Mesothelial cell of epicardium (in vitro differentiated cells): ENCODE data around the gene CDK18. TPM values are rescaled to one million over a fixed set of nuclear protein-coding genes. Genes with fewer than 3 reads are reported as not detected.
A peak's percentile ranks its signal among the peaks of the same experiment; 100 is the strongest.

Experiments used
- DNase-seq, 2 experiments: peaks; one replicate each; pipeline ENCODE4 v3.0.0; 2021; ENCODE audit warnings: low spot score in 2 of 2; ENCODE audit not compliant: unreplicated experiment in 2 of 2
- H3K27ac Mint-ChIP-seq: 2 replicates; pipeline ENCODE4 v1.8.0; 2021; ENCODE audit warnings: mixed read lengths
- H3K27me3 Mint-ChIP-seq: 2 replicates; pipeline ENCODE4 v1.8.0; 2021; ENCODE audit warnings: low read depth, mixed read lengths
- H3K36me3 Mint-ChIP-seq: 2 replicates; pipeline ENCODE4 v1.8.0; 2021; ENCODE audit warnings: mixed read lengths
- H3K4me1 Mint-ChIP-seq: 2 replicates; pipeline ENCODE4 v1.8.0; 2021; ENCODE audit warnings: mixed read lengths
- H3K4me3 Mint-ChIP-seq: 2 replicates; pipeline ENCODE4 v1.8.0; 2021; ENCODE audit warnings: mild to moderate bottlenecking, moderate library complexity, mixed read lengths
- H3K9me3 Mint-ChIP-seq: 2 replicates; pipeline ENCODE4 v1.8.0; 2021; ENCODE audit warnings: mixed read lengths
- total RNA-seq: library from RNA; stranded (reverse); gene quantifications from 3 replicates; pipeline ENCODE4 v1.2.1, GENCODE V29; 2021
- TF ChIP-seq, protein P1 (sequence below): fragments of 200-600 bp; sonication (generic); IDR thresholded peaks from one replicate; pipeline ENCODE4 v1.5.0; 2021; ENCODE audit warnings: antibody characterized with exemption; ENCODE audit not compliant: unreplicated experiment

CDK18 gene
- total RNA-seq, 1 donor from 2014 or later: 28.7 TPM

DNA sequence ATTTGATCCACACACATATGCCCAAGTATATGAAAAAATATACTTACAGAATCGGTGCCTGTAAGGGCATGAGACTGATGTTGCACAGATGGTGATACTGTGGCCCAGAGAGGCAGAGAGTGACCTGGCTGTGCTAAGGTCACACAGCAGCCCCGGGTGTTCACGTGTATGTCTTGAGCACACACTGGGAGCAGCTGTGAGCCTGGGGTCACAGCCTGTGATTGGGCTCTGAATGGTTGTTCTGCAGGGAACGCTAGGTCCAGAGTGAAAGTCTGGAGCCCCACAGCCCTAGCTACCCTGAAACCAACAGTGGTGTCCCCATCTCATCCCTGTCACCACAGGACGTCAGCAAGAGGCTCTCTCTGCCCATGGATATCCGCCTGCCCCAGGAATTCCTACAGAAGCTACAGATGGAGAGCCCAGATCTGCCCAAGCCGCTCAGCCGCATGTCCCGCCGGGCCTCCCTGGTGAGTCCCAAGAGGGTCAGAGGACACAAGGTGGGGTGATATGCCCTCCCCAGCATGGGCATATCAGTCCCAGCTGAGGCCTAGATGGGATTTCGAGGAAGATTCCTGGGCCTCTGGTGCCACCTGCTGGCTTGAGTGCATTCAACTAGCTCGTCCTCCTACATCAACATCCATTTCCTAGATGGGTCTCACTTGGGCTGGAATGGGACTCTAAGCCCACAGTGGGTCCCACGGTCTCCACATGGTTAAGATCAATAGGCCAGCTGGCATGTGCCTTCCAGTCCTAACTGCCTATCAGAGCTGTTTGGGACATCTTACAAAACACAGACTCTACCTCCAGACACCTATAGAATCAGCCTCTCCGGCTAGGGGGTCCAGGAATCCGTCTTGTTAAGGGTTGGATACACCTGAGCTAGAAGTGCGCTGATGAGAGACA, 19.7 kb downstream of the CDK18 start:
- no peaks in the 10 kb centered on the region for H3K9me3 Mint-ChIP-seq
- H3K4me3 Mint-ChIP-seq: no peak overlapping the region
- peak in 1 of 2 experiments; percentile 82 for DNase-seq
- no peaks in the 10 kb centered on the region for H3K27me3 Mint-ChIP-seq
- TF ChIP-seq, protein P1, sequence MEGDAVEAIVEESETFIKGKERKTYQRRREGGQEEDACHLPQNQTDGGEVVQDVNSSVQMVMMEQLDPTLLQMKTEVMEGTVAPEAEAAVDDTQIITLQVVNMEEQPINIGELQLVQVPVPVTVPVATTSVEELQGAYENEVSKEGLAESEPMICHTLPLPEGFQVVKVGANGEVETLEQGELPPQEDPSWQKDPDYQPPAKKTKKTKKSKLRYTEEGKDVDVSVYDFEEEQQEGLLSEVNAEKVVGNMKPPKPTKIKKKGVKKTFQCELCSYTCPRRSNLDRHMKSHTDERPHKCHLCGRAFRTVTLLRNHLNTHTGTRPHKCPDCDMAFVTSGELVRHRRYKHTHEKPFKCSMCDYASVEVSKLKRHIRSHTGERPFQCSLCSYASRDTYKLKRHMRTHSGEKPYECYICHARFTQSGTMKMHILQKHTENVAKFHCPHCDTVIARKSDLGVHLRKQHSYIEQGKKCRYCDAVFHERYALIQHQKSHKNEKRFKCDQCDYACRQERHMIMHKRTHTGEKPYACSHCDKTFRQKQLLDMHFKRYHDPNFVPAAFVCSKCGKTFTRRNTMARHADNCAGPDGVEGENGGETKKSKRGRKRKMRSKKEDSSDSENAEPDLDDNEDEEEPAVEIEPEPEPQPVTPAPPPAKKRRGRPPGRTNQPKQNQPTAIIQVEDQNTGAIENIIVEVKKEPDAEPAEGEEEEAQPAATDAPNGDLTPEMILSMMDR: peak; percentile 76
- H3K27ac Mint-ChIP-seq: no peak overlapping the region
- no peaks in the 10 kb centered on the region for H3K36me3 Mint-ChIP-seq
- H3K4me1 Mint-ChIP-seq: peaks cover 10% of the 10 kb centered on the region

DNA sequence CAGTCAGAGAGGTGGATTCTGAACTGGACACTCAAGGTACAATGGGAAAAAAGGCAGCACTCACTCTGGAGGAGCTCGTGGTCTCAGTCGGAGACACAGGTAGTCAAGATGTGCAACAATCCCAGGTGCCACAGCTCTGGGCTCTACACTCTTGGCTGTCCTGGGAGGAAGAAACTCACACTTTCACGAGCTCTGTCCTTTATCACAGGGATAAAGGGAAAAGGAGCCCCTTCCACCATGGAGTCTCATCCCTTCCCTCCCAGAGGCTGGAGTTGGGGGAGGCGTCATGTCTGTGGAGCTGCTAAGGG, 20.3 kb downstream of the CDK18 start:
- peaks cover 7% of the 10 kb centered on the region for H3K4me1 Mint-ChIP-seq

DNA sequence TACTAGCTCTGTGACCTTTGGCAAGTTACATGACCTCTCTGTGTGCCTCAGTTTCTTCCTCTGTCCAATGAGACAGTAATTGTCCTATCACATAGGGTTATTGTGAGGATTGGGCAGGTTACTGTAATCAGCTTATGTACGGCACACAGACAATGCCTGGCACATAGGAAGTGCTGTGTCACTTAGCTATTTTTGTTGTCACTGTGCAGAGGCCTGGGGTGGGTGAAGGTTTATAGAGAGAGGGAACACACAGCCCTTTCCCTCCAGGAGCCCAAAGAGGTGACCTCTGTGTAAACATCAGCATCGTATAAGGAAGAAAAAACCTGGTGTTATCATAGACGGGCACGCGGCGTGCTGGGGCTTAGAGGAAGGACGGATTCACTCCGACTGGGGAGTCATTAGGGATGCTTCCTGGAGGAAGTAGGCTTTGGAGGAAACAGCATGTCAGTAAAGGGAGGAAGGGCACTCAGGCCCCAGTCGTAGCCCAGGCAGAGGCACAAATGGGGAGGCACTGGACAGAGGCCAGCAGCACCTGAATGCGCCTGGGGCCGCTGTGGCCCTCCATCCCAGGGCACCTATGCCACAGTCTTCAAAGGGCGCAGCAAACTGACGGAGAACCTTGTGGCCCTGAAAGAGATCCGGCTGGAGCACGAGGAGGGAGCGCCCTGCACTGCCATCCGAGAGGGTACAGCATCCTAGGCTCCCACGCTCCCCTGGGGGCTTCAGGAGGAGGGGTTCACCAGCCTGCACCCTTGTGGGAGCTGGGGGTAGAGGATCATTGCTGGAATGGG, 21.2 kb downstream of the CDK18 start:
- Mint-ChIP-seq H3K27ac (no peak overlapping the region), H3K4me1 (peaks cover 3% of the 10 kb centered on the region), H3K4me3 (no peak overlapping the region), H3K36me3 (peaks cover under 1% of the 10 kb centered on the region), H3K9me3 (no peaks in the 10 kb centered on the region), H3K27me3 (peaks cover 3% of the 10 kb centered on the region)
- TF ChIP-seq, protein P1: no peak
- DNase-seq: no peak

More for the DNA sequence above, 20.3 kb downstream of the CDK18 start:
- Mint-ChIP-seq H3K4me3 (no peak overlapping the region), H3K36me3 (no peaks in the 10 kb centered on the region), H3K27me3 (peaks cover 3% of the 10 kb centered on the region), H3K27ac (no peak overlapping the region), H3K9me3 (no peaks in the 10 kb centered on the region)
- DNase-seq: no peak
- TF ChIP-seq, protein P1: no peak

DNA sequence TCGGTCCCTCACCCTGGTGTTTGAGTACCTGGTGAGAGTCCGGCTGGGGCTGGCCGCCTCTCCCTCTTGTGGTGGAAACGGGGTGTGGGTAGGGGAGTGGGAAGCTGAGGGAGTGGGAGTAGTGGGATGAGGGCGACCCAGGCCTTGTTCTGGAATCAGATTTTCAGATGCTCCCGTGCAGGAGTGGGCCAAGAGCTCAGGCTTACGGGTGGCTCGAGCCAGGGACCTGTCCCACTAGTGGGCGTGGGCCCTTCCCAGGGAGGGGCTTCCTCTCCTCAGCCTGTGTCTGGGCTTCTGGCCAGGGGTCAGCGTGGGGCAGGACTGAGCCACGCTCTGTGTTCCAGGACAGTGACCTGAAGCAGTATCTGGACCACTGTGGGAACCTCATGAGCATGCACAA, 22.0 kb downstream of the CDK18 start:
- H3K27ac Mint-ChIP-seq: no peak overlapping the region
- peaks cover 3% of the 10 kb centered on the region for H3K4me1 Mint-ChIP-seq
- DNase-seq: no peak
- peaks cover 3% of the 10 kb centered on the region for H3K27me3 Mint-ChIP-seq
- TF ChIP-seq, protein P1: no peak
- H3K4me3 Mint-ChIP-seq: no peak overlapping the region
- H3K9me3 Mint-ChIP-seq: no peaks in the 10 kb centered on the region
- H3K36me3 Mint-ChIP-seq: peaks cover 2% of the 10 kb centered on the region

DNA sequence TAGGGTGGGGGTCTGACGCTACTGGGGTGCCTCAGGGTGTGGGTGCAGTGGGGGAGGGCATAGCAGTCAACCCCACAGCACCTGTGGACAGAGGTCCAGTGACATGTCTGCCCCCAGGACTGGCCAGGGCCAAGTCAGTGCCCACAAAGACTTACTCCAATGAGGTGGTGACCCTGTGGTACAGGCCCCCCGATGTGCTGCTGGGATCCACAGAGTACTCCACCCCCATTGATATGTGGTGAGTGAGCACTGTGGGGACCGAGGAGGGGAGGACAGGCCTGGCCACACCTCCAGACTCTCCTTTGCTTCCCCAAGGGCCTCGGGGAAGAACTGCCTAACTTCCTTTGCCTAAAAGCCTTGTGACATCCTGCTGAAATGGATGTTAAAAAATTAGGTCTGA, 23.5 kb downstream of the CDK18 start:
- H3K36me3 Mint-ChIP-seq: peaks cover 6% of the 10 kb centered on the region
- DNase-seq: no peak
- no peaks in the 10 kb centered on the region for H3K9me3 Mint-ChIP-seq
- H3K27me3 Mint-ChIP-seq: peaks cover 3% of the 10 kb centered on the region
- TF ChIP-seq, protein P1: no peak
- H3K4me3 Mint-ChIP-seq: no peak overlapping the region
- peaks cover 3% of the 10 kb centered on the region for H3K4me1 Mint-ChIP-seq
- no peak overlapping the region for H3K27ac Mint-ChIP-seq
